Inferior parietal cortex (tissue), 1 donor: ENCODE data around the gene NUBP2.

Experiments
- DNase-seq: peaks from one replicate; pipeline ENCODE4 v3.0.0-alpha.2; 2016; ENCODE audit errors: extremely low spot score

NUBP2 gene, protein sequence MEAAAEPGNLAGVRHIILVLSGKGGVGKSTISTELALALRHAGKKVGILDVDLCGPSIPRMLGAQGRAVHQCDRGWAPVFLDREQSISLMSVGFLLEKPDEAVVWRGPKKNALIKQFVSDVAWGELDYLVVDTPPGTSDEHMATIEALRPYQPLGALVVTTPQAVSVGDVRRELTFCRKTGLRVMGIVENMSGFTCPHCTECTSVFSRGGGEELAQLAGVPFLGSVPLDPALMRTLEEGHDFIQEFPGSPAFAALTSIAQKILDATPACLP

DNA sequence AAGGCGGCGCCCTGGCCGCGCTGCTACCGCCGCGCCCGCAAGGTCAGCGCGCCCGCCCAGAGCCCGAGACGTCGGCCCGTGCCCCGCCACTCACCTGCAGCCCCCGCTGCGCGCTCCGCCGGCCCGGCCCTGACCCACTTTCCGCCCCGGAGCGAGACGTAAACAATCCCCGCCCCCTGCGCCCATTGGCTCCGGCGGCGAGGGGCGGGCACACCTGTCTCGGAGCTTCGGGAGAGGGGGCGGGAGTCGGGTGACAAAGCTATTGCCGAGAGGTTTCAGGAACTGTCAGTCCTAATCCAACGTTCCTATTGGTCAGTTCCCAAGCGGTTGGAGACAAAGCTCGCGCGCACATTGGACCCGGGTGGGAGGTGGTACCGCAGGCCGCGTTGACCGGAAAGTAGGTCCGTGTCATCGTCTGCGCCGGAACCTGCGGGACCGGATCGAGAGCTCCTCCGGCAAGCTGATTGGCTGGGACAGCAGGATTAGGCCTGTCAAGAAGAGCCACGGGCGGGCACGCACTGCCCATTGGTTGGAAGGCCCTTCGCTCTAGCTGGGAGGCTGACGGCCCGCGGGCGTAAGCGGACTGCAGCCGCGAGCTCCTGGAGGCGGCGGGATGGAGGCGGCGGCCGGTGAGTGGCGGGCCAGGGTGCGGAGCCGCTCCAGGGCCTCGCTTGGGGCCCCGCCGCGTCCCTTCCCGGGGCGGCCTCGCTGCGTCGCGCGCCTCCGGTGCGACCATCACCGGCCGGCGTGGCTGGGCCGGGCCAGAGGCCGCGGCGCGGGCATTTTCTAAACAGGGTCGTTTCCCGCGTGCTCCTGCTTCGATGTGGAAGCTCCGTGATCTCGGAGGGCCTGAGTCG, at the start of gene NUBP2, which contains the start of gene SPSB3:
Gene NUBP2 (plus strand): TSS at position 553 of the 857 bp plus-strand sequence. CDS start 61 bp downstream, at position 614.
Gene SPSB3 (minus strand): TSS at position 164 of the 857 bp plus-strand sequence. CDS start 1,088 bp downstream, outside the sequence.
- DNase-seq, result peak; percentile 100

DNA sequence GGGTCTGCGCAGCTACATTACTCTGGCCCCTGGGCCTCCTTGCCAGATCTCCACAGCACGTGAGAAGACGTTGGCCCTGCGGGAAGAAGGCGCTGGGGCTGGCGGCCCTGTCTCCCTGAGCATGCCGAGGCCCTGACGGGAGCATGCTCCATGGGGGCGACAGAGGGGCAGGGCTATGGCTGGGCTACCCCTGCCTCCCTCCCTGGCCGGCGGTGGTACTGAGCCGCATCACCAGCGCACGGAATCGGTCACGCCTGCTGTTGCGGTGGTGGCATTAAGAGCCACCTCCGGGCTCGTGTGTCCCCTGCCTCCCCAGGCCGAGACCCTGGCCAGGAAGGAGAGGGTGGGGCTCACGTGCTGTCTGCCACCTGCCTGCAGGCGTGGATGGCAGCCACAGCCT, 48.6 kb upstream of the NUBP2 start:
- no peak for DNase-seq

DNA sequence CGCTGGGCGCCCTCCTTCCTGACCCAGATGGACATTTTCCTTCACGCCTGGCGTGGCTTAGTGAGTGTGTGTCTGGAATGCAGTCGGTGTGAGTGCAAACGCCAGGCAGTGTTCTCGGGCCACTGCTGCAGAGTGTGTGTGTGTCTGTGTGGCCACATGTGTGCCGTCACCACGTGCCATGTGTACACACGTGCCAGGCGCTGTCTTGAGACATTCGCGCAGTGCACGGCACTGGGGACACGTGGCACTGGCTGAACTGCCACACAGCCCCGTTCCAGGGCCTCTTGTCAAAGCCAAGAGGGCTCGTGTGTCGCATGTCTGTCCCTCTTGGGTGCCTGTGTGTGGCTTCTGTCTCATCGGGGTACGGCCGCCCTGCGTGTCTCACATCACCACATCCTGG, 47.9 kb upstream of the NUBP2 start:
- no peak for DNase-seq

DNA sequence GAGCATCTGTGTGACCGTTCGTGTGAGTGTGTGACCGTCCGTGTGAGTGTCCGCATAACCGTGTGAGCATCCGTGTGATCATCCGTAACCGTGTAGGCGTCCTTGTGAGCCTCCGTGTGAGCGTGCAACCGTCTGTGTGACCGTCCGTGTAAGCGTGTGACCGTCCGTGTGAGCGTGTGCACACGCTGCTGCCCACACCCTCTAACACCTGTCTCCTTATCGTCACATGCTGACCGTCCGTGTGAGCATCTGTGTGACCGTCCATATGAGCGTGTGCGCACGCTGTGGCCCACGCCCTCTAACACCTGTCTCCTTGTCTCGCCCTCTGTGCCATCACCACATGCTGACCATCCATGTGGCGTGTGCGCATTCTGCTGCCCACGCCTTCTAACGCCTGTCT, 42.5 kb upstream of the NUBP2 start:
- no peak for DNase-seq

DNA sequence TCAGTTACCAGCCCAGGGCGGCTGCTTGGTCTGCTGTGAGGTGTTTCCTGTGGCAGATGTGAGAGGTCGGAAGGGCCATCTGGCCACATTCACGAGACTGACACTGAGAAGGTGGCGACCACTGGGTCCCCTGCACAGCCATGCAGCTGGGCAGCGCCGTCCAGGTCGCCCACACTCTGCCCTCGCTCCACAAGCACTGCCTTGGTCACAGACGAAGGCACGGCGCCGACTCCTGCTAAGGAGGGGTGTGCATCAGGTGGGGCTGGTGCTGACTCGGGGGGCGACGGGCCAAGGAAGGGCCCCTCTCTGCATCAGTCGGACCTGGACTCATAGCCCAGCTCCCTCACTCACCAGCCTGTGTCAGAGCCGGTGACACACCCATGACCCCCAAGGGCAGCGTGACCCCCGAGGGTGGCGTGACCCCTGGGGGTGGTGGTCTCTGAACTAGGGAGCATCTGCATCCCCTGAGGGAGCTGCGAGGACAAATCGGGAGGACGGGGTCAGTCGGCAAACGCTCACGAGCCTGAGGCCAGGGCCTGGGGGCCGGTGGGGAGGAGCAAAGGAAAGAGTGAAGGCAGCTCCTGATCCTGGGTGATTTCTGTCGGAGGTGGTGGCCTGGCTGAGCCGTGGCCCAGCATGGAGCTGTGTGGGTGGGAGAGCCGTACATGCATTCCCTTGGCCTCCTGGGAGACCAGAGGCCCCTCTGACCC, 41.8 kb upstream of the NUBP2 start:
- no peak for DNase-seq

DNA sequence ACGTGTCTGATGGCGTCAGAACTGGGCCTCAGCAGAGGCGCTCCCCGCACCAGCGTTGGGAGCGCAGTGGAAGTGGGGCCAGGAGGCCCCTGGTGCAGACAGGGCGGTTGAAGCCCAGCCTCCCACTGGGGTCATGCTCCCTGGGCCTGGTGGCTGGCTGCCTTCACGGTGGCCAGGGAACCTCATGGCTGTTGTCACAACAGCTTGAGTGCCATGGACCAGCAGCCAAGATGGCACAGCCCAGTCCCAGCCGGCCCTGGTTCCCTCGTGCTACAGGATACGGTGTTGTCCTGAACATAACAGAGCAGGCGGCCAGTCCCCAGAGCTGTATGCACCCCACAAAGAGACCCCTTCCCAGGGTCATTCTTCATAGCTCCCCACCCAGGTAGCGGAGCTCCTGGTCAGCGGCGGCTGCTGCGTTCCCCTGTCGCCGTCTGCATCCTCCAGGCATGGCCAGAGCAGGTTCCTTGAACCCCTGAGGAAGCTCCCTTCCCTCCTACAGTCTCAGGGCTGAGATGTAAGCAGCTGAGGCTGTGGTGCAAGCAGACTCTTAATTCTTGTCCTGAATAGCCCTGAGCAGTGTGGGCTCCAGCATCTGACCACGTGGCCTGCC, 41.1 kb upstream of the NUBP2 start:
- no peak for DNase-seq

DNA sequence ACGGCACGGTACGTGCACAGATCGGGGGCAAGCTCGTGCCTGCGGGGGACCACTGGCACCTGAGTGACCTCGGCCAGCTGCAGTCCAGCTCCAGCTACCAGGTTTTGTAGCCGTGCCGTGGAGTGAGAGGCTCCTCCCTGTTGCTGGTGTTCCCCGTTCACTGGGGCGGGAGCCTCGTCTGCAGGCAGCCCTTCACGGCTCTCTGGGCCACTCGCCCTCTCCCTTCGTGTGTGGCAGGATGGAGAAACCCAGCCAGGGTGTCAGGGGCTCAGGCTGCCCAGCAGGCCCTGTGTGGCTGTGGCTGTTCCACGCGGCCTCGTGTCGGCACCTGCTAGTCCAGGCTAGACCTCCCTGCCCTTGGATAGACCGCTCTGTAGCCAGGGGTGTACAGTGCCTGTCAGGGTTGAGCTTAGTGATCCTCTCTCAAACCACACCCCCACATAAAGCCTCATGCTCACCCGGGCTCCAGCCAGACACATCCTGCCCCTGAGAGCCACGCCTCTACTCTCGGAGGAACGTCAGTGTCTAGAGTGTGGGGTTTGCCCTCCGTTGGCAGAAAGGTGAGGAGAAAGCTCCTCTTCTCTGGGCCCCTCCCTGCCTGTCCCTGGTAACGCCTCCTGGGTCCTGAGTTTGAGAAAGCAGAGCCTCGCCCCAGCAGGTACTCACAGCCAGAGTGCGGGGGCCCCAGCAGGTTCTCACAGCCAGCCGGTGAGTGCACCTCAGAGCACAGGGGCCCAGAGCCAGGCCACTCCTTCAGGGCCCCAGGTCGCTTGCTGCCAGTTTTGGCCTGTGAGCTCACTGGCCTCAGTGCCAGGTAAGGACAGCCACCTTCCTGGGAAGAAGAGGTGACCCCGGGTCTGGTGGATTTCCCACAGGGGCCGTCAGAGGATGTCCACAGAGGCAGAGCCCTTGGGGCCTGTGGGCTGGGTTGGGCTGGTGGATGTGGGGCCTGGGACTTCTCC, 39.1 kb upstream of the NUBP2 start:
- no peak for DNase-seq

DNA sequence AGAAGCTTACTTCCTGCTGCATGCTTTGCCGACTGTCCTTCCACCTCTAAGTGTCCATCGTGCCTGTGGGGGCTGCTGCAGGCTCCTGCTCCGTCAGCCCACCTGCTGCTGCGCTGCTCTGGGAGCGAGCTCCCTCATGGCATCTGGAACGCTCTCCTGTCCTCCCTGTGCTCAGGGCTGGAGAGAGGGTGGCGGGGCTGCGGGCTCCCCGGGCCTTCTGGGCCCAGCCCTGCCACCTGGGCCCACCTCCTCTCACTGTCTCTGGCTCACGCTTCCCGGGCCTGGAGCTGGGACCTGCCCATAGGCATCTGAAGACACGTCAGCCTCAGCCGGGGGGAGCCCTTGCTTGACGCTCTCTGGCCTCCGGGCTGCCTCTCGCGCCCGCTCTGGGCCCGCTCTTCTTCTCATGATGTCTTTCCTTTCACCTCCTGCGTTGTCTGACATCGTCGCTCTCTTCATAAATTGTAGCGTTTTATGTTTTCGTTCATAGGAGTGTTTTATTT, 38.4 kb upstream of the NUBP2 start:
- no peak for DNase-seq

DNA sequence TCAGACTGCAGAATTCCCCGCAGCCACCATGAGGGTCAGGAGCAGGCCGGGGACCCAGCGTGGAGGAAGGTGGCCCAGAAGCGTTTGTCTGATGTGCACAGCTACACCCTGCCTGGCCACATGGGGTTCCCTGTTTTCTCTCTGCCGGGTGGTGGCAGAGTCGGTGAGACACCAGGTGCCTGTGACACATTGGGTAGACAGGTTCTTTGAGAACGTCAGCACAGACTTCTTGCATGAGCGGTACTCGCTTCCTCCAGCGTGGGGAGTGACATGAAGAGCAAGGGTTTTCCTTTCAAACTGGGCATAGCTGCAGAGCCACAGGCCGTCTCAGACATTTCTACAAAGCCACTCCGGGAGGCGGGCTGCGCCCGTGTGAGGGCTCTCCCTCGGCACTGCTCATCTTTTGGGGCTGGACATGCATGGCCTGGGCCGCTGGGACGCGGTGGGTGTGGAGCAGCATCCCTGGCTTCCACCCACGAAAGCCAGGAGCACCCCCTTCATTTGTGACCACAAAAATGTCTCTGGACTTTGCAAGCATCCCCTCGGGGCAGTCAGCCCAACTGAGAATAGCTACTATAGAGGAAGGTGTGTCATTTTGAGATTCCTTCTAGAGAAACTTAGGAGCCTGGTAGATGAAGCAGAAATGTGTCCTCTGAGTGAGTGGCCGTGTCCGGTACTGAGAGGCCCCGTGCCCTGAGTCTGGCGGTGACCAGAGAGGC, 37.4 kb upstream of the NUBP2 start:
- no peak for DNase-seq

DNA sequence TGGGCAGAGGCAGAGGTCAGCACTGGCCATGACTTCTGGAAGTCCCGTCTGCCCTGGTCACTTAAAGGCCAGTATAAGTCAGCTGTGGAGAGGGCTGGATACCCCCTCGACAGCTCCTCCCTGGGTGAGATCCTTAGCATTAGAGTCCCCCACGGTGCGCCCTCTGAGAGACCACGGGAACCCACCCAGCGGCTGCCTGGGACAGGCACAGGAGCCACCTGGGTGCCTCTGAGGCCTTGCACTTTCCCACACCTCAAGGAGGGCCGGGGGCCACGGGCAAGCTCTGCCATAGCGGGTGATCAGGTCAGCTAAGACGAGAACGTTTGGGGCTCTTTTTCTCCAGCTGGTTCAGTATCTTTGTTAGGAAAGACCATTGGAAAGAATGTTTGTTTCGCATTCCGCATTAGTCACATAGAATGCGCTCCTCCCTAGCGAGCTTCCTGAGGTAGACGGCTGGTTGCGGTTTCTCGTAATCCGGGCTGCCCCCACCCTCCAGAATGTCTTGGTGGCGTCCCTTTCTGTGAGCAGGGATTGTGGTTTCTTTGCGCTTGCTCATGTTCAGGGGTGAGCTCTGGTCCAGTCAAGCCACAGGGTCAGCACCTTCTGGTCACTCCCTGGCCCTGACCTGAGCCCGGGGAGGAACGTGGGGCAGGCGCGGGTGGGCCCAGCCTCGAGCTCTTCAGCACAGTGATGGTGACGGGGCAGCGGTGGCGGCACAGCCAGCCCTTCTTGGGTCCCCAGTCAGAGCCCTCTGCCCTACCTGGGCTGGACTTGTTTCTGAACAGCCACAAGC, 36.7 kb upstream of the NUBP2 start:
- DNase-seq, result no peak

DNA sequence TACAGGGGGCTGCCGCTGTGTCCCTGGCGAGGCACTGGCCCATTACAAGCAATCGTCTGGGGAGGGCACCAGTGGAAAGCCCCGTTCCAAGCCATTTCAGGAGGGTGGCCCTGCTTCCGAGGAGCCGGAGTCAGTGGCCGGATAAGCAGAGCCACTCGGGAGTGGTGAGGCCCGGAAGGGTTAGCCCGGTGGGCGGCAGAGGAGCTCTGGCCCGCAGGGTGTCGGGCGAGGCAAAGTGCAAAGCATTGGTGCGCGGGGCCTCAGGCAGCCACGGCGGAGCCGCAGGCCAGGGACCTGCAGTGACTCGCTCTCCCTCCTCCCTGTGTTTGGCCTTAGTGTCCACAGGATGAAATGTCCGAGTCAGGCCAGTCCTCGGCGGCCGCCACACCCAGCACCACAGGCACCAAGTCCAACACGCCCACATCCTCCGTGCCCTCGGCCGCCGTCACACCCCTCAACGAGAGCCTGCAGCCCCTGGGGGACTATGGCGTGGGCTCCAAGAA, 36.0 kb upstream of the NUBP2 start:
- DNase-seq, result no peak

DNA sequence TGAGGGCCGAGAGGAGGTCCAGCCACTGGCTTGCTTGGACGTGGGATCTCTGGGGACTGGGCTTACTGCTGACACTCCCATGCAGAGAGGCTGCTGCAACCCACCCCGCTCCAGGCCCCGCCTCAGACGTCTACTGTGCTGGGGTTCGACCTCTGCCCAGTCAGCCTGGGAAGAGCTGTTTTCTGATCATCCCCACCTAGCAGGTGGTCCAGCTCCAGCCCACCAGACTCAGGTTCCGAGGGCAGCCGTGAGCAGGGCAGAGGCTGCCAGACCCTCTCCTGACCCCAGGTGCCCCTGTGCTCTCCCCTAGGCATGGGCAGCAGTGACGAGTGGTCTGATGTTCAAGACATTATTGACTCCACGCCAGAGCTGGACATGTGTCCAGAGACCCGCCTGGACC, 34.8 kb upstream of the NUBP2 start:
- DNase-seq, result no peak

DNA sequence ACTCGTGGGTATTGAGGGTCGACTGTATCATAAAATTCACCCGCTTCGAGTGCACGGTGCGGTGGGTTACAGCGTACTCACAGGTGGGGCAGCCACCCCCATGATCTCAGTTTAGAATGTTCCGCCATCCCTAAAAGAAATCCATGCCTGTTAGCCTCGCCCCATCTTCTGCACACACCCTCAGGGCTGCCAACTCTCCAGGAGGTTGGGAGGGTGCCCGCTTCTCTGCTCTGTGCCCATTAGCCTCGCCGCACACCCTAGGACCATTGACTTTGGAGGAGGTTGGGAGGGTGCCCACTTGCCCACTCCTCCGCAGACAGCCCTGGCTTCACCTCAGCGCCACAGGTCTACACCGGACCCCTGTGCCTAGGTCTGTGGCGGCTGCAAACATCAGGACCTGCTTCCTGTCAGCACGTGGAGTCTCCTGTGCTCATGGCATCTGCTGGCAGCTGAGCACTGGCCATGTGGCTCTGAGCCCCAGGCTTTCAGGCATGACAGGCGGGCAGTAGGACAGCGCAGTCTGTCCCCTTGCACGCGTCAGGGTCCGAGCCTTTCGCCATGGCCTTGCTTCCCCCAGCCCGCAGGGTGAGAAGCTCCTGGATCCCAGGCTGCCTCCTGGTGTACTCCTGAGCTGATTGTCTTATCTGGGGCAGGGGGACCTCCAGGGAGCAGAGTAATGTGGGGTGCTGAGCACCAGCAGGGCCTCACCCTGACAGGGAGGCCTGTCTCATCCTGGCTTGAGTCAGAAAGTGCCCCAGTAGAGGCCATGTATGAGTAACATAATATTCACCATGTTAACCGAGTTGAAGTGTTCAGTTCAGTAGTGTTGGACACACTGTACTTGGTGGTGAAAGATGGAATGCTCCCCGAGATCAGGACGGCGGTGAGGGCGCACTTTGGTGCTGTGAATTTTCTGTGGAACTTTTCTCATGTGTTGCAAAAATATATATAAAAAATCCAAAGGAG, 33.3 kb upstream of the NUBP2 start:
- no peak for DNase-seq

DNA sequence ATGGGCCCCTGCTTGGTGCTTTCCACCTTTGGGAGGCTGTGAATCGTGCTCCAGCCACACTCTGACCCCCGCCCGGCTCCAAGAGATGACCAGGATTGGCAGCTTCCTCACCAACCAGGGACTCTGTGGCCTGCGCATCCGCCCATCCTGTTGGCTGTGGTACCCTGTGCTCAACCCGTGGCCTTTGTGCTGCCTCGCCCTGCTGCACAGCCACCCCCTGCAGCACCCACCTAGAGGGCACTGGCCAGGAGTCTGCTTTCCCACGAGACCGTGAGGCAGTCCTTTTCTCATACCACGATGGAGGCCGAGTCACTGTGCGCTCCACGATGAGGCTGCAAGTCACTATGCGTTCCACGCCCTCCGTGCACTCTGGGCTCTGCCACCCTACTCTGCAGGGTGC, 30.8 kb upstream of the NUBP2 start:
- no peak for DNase-seq

DNA sequence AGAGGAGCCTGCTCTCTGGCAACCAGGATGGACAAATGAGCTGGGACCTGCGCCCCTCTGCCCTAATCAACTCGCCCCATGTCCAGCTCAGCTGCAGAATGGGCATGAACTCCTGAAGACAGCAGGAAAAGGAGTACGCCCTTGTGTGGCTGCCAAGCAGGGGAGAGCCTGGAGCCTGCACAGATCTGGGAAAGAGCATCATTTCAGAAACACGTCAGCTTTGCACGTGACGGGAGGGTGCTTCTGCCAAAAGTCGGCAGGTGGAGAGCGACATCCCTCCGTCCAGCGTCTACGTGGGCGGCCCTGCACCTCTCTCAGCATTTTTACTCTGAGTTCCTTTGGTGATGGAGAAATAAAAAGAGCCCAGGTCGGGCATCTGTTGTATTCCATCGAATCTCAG, 29.9 kb upstream of the NUBP2 start:
- no peak for DNase-seq

DNA sequence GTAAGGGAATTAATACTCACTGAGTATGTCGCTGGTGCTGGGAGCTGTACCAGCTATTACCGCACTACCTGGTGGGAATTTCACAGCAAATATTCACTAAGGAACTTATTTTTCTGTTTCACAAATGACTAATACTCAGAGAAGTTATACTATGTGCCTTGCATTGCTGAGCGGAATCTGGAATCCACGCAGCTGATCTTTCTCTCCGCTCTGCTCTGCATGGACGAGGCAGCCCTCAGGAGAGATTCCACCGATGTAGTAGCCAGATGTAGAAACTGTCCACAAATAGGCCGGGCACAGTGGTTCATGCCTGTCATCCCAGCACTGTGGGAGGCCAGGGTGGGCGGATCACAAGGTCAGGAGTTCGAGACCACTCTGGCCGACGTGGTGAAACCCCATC, 28.6 kb upstream of the NUBP2 start:
- DNase-seq, result no peak

DNA sequence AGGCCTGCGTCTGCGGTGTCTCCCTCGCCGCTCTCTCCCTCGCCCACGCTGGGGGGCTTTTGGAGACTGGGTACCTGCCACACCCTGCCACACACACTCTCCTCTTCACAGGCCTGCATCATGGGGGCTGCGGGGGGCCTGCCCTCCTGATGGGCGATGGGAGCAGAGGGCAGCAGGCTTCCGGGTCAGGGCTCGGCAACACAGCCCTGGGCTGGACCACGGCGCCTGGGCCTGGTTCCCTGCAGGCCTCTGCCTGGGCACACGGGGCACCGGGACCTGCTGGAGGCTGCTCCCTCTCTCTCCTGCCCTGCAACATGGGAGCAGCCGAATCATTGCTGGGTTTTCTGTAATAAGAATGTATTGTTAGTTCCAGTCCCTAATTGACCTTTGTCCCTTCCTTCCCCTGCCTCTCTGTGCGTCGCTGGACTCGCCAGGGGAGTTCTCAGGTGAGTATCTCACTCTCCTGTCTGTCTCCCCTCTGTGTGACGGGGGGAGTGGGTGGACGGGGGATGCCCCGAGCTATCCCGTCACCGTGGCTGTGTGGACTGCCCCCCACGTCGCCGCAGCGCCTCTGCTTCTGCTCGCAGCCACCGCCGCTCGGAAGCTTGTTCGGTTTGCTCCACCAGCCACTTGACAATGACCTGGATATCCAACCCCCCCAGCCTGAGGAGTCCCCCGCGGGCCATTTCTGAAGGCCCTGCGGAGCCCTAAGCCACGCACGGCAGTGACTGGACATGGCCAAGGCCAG, 24.9 kb upstream of the NUBP2 start:
- no peak for DNase-seq
